Muscle of leg (tissue), 11 donors: ENCODE results near the gene AGBL4. TPM values are rescaled to one million over a fixed set of nuclear protein-coding genes. Genes with fewer than 3 reads are reported as not detected.

Experiments used
- DNase-seq: peaks from one replicate; pipeline ENCODE4 v3.0.0; 2013
- H3K27ac ChIP-seq: one replicate; pipeline ENCODE4 v1.5.1; 2013; ENCODE audit warnings: mild to moderate bottlenecking, low read length, control low read depth
- H3K27me3 ChIP-seq: one replicate; pipeline ENCODE4 v1.6.1; 2013; ENCODE audit warnings: low read length; ENCODE audit not compliant: control insufficient read depth, insufficient read depth
- H3K36me3 ChIP-seq: one replicate; pipeline ENCODE4 v1.6.1; 2013; ENCODE audit warnings: low read length; ENCODE audit not compliant: control insufficient read depth, insufficient read depth
- H3K4me1 ChIP-seq: one replicate; pipeline ENCODE4 v1.6.1; 2013; ENCODE audit warnings: low read length; ENCODE audit not compliant: control insufficient read depth, insufficient read depth
- H3K4me3 ChIP-seq: one replicate; pipeline ENCODE4 v1.5.1; 2013; ENCODE audit warnings: low read length, control low read depth
- H3K9me3 ChIP-seq: replicated peaks from 2 replicates; pipeline ENCODE4 v1.6.1; 2013; ENCODE audit warnings: low read depth, low read length; ENCODE audit not compliant: control insufficient read depth
- WGBS: methylation state at CpG from one replicate; pipeline ENCODE4 v1.1.5; 2013; ENCODE audit warnings: missing lambda C conversion rate; ENCODE audit not compliant: insufficient coverage; 5-methylcytosine and 5-hydroxymethylcytosine counted together
- polyA plus RNA-seq, 8 donors: library from polyadenylated mRNA; unstranded; fragments of 120-200 nt; gene quantifications; one replicate each; pipeline versions ENCODE4 v1.2.1 to v1.2.3, GENCODE V29; 2013; ENCODE audit warnings: inconsistent platforms in 1 of 8, low replicate concordance in 1 of 8; ENCODE audit not compliant: insufficient read length in 8 of 8, insufficient read depth in 1 of 8
- total RNA-seq: library from RNA; stranded (reverse); fragments of 120-200 nt; gene quantifications from one replicate; pipeline ENCODE4 v1.2.4, GENCODE V29; 2013

Gene AGBL4
- total and polyA plus RNA-seq, 9 donors = 0.05 to 0.50 (median 0.18) TPM

DNA sequence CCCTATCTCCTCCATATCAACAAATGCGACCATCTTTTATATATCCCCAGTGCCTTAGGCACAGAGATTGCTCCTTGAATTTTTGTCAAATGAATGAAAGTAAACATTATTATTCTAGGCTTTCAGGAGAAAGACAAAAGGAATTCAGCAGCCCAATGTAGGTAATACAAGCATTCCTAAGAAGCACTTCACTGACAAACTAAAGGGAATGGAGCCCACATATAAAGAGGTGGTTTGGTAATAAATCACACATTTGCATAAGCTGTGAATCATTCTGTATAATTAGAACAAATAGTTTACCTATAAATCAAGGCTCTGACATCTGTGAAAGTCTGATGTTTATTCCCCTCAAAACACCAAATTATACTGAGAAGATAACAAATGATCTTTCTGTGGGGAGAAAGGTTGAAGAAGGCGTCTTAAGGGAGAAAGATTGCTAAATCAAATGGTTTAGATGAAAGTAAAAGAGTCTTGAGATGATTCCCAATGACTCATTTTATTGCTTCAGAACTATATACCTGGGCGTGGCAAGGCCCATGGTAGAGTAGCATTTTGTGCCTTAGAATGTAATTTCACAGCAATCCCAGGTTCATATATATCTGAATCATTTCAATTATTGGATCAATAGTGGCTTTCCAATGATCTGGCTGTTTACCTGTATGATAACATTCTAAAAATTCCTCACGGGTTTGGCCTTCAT lies 558.1 kb downstream of the AGBL4 start:
- DNase-seq = no peak
- no CpG with 5 or more reads among the region's 4 CpGs for WGBS
- Histone ChIP-seq H3K27ac (no peak overlapping the region), H3K9me3 (no peaks in the 10 kb centered on the region), H3K27me3 (no peaks in the 10 kb centered on the region), H3K4me1 (no peaks in the 10 kb centered on the region), H3K4me3 (no peak overlapping the region), H3K36me3 (no peaks in the 10 kb centered on the region)

GRCh38 chr1:49448200-49448599 lies 575.6 kb downstream of the AGBL4 start:
- WGBS = no CpG with 5 or more reads among the region's 2 CpGs
- peaks cover 7% of the 10 kb centered on the region for H3K9me3 ChIP-seq
- no peak overlapping the region for H3K27ac ChIP-seq
- no peaks in the 10 kb centered on the region for H3K36me3 ChIP-seq
- no peaks in the 10 kb centered on the region for H3K4me1 ChIP-seq
- DNase-seq = no peak
- H3K27me3 ChIP-seq = no peaks in the 10 kb centered on the region
- H3K4me3 ChIP-seq = no peak overlapping the region

- DNase-seq = no peak
- no CpG with 5 or more reads among the region's 2 CpGs for WGBS
- Histone ChIP-seq H3K27me3 (no peaks in the 10 kb centered on the region), H3K4me3 (no peak overlapping the region), H3K27ac (no peak overlapping the region), H3K4me1 (no peaks in the 10 kb centered on the region), H3K9me3 (peaks cover 10% of the 10 kb centered on the region), H3K36me3 (no peaks in the 10 kb centered on the region)
Measured at GRCh38 chr1:49436865-49437264, 586.9 kb downstream of the AGBL4 start.

DNA sequence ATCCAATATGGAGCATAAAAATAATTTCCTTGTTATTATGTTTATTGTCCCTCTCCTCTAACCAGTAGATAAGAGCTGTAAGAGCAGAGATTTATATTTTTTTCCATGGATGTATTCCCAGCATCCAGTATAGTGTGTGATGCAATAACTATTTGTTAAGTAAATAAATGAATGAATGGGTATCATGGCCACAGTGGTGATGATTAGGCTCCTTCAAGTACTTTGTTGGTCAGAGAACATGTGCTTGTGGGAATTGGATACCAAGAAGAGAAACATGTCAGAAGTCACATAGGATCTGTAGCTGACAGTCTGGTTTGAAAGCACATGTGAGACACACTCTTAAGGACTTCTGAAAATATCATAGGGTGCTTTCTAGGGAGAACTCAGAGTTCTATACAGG lies 588.5 kb downstream of the AGBL4 start:
- DNase-seq = no peak
- Histone ChIP-seq H3K27me3 (no peaks in the 10 kb centered on the region), H3K27ac (no peak overlapping the region), H3K4me1 (no peaks in the 10 kb centered on the region), H3K36me3 (no peaks in the 10 kb centered on the region), H3K9me3 (peaks cover 4% of the 10 kb centered on the region), H3K4me3 (no peak overlapping the region)

- 56% methylated on average over 1 of the region's 3 CpGs for WGBS
- Histone ChIP-seq H3K9me3 (no peaks in the 10 kb centered on the region), H3K27me3 (no peaks in the 10 kb centered on the region), H3K4me1 (no peaks in the 10 kb centered on the region), H3K27ac (no peak overlapping the region), H3K36me3 (no peaks in the 10 kb centered on the region), H3K4me3 (no peak overlapping the region)
- DNase-seq = no peak
Measured at GRCh38 chr1:49424782-49425181, 599.0 kb downstream of the AGBL4 start.

DNA sequence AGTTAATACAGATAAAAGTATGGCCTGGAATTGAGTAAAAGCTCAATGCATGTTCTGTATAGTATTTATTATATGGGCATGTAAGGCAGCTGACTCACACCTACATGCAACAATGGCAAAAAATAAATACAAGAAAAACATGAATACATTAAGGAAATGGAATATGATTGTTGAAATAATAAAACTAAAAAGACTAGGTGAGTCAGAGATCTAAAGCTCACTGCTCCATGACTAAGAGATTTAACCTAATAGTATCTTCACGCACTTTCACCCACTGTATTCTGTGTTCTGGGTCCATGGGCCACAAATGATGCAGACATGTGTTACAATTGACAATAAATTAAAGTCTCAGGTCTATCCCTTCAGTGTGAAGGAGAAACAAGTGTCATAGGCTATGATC lies 607.0 kb downstream of the AGBL4 start:
- no peak for DNase-seq
- Histone ChIP-seq H3K4me1 (no peaks in the 10 kb centered on the region), H3K27ac (no peak overlapping the region), H3K36me3 (no peaks in the 10 kb centered on the region), H3K4me3 (no peak overlapping the region), H3K27me3 (no peaks in the 10 kb centered on the region), H3K9me3 (no peaks in the 10 kb centered on the region)
- WGBS = no CpG with 5 or more reads among the region's 1 CpG

DNA sequence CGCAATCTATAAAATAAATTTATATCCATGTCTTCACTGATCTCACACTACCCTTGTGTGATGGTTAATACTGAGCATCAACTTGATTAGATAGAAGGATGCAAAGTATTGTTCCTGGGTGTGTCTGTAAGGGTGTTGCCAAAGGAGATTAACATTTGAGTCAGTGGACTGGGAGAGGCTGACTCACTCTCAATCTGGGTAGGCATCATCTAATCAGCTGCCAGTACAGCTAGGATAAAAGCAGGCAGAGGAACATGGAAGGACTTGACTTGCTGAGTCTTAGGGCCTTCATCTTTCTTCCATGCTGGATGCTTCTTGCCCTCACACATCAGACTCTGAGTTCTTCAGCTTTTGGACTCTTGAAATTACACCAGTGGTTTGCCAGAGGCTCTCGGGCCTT lies 615.4 kb downstream of the AGBL4 start:
- Histone ChIP-seq H3K4me3 (no peak overlapping the region), H3K27me3 (no peaks in the 10 kb centered on the region), H3K4me1 (no peaks in the 10 kb centered on the region), H3K36me3 (no peaks in the 10 kb centered on the region), H3K27ac (no peak overlapping the region), H3K9me3 (no peaks in the 10 kb centered on the region)
- DNase-seq = no peak
- 62% methylated on average over 1 of the region's 2 CpGs for WGBS

- Histone ChIP-seq H3K9me3 (no peaks in the 10 kb centered on the region), H3K27ac (no peak overlapping the region), H3K27me3 (no peaks in the 10 kb centered on the region), H3K4me1 (no peaks in the 10 kb centered on the region), H3K36me3 (no peaks in the 10 kb centered on the region), H3K4me3 (no peak overlapping the region)
- no peak for DNase-seq
Measured at GRCh38 chr1:49397086-49397485, 626.7 kb downstream of the AGBL4 start.

DNA sequence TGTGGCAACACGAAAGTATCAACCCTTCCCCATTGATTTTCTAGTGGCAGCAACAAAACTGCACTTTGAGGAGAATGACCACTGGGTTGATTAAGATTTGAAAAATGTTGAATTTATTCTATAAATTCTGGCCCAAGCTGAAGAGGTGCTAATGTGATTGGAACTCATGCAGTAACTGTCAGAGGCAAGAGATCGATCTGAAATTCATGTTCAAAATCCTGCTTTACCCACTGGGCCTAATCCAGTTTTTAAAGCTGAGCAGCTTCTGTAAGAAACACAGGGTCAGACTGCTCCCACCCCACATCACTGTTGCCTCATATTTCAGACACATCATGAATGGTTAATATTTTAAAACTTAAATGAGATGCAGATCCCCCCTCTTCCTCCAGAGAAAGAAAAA lies 629.6 kb downstream of the AGBL4 start:
- H3K9me3 ChIP-seq = no peaks in the 10 kb centered on the region
- H3K36me3 ChIP-seq = no peaks in the 10 kb centered on the region
- no peak overlapping the region for H3K27ac ChIP-seq
- no peak overlapping the region for H3K4me3 ChIP-seq
- H3K4me1 ChIP-seq = no peaks in the 10 kb centered on the region
- no CpG with 5 or more reads among the region's 2 CpGs for WGBS
- no peaks in the 10 kb centered on the region for H3K27me3 ChIP-seq
- no peak for DNase-seq

DNA sequence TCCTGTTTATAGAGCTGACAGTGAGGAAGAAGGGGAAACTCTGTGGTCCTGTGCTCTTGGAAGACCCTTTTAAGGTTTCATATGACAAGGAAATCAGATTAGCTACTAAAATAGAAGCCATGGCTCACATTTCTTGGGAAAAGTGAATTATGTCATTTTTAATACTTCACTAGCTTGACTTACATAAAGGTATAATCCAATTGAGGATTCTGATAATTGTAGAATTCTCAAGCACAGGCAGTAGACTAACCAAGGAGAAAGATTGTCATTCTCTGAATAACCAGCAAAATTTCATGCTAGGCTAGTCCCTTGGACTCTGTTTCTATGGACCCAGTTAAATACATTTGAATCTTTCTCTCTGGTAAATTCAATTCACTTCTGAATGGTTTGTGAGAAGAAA lies 634.1 kb downstream of the AGBL4 start:
- Histone ChIP-seq H3K36me3 (no peaks in the 10 kb centered on the region), H3K4me1 (no peaks in the 10 kb centered on the region), H3K27ac (no peak overlapping the region), H3K4me3 (no peak overlapping the region), H3K27me3 (no peaks in the 10 kb centered on the region), H3K9me3 (no peaks in the 10 kb centered on the region)
- DNase-seq = no peak

- no CpG with 5 or more reads among the region's 7 CpGs for WGBS
- DNase-seq = peak; percentile 1
Measured at GRCh38 chr1:49364676-49365075, 659.1 kb downstream of the AGBL4 start.

More at GRCh38 chr1:49364676-49365075, 659.1 kb downstream of the AGBL4 start:
- Histone ChIP-seq H3K4me3 (no peak overlapping the region), H3K27ac (no peak overlapping the region), H3K27me3 (no peaks in the 10 kb centered on the region), H3K4me1 (no peaks in the 10 kb centered on the region), H3K36me3 (no peaks in the 10 kb centered on the region), H3K9me3 (no peaks in the 10 kb centered on the region)
